IMR-90 (cell line): ENCODE results near the gene ZFP36. TPM values are rescaled to one million over a fixed set of nuclear protein-coding genes. Genes with fewer than 3 reads are reported as not detected.

ENCODE experiments used
- polyA plus RNA-seq, 3 experiments: library from polyadenylated mRNA; depleted of rRNA; stranded (reverse); fragments of >200 nt; gene quantifications; 2 replicates each; pipeline ENCODE4 v1.2.3, GENCODE V29; 2012; ENCODE audit warnings: low replicate concordance in 1 of 3
- total RNA-seq: library from RNA; depleted of rRNA; stranded (reverse); fragments of >200 nt; gene quantifications from 2 replicates; pipeline ENCODE4 v1.2.3, GENCODE V29; 2012
- TF ChIP-seq, protein P1 (sequence below): fragments of 150-350 bp; IDR thresholded peaks from 2 replicates; pipeline ENCODE4 v1.6.1; 2016; ENCODE audit warnings: low read depth, mild to moderate bottlenecking, low read length, moderate library complexity, borderline replicate concordance

The ZFP36 gene
- total and polyA plus RNA-seq, 2 of the 4 experiments (the other 2 are of a cell fraction): 1.4 to 45.0 TPM

DNA sequence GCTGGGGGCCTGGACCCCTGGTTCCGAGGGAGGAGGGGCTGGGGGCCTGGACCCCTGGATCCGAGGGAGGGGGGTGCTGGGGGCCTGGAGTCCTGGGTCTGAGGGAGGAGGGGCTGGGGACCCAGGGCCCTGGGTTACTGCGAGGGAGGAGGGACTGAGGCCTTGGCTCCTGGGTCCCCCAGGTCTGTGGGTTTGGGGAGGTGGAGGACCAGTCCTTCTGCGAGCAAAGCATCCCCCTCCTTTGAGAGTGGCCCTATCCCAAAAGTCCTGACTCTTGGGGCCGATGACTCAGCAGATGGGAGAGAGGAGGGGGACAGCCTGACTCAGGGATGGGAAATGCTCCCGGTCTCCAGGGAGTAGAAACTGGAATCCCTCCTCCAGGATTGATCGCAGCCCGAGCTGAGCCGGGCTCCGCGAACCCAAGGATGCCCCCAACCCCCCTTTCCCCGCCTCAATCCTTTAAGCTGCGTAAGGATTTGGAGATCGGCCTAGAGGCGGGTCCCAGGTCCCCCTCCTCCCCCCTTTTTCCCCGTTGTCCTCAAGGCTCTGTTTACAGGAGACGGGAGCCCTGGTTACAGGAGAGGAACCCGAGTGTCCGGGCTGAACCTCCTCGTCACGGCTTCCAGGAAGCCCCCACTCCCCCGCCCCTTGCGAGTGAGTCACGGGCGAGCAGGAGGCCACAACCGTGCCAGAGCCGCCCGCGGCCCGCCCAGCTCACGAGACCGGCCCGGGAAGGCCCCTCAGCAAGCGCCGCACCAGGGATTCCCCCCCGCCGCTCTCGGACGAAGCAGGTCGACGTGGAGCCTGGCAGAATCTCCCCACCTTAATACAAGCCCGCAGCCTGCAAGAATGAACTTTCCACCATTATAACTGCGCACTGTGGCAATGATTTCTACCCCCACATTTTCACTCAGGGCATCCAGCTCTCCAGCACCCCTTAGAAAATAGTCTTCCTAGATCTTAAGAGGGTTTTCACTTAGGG, 3.0 kb upstream of the ZFP36 start (continued):
- TF ChIP-seq, protein P1, sequence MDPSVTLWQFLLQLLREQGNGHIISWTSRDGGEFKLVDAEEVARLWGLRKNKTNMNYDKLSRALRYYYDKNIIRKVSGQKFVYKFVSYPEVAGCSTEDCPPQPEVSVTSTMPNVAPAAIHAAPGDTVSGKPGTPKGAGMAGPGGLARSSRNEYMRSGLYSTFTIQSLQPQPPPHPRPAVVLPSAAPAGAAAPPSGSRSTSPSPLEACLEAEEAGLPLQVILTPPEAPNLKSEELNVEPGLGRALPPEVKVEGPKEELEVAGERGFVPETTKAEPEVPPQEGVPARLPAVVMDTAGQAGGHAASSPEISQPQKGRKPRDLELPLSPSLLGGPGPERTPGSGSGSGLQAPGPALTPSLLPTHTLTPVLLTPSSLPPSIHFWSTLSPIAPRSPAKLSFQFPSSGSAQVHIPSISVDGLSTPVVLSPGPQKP: no peak
